Left forelimb (tissue), 1 donor: ENCODE results near the gene CDKN2A.

Experiments
- DNase-seq: peaks from one replicate; pipeline ENCODE4 v3.0.0-alpha.2; 2018; ENCODE audit warnings: low spot score

The CDKN2A gene

DNA sequence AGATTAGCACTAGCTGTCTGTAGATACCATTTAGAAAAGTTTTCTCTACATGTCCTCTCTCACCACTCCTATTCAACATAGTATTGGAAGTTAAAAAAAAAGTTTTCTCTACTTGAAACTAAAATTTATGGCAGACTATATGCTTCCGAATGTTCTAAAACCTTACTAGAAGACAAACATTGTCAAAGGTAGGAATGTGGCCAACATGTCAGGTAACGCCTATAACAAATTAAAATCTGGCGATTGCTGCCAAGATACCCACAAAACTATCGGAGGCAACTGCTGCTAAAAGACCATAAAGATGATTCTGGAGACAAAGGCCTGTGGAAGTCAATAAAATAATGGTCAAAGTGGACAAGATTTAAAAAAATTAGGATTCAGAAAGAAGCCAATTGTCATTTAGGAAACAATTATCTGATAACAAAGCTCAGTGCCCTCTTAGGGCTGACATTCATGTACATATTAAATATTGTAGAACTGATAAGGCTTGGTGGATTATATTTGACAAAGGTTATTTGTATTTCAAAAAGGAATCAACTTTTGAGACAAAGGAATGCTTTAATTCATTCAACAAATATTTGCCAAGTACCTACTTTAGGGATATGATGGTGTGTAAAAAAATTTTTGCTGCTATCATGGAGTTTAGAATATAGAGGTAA is 52.7 kb downstream of the CDKN2A start:
- no peak for DNase-seq

DNA sequence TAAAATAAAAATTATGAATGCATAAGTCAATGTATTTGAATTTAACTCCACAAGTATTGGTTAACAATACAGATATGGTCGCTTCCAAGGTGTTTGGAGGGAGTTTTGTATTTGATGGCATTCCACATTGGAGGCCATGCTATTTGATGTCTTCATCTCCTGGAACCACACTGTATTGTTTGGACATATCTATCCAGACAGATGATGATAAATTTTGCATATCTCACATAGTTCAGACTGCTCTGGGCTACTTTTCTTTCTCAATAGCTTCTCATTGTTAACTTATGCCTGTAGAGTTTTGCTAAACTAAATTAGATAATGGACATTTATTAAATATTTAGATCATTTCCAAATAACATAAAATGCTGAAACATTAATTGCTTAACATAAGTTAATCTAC is 58.0 kb downstream of the CDKN2A start:
- DNase-seq: no peak

DNA sequence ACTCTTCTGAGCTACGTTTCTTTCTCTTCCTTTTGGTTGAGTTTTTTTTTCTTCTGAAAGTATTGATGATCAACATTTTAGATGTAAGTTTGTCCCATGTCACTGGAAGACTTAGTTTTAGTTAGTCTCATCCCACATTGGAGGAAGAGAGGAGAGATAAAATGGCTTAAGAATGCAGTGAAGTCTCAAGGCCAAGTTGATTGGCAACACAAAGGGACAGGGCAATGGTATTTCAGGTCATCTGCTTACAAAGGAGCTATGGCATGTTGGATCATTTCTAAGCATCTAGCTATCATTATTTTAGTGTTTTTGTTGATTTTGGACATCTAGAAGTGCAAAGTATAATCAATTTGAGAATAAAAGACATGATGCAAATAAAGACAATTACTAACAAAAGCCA is 58.6 kb downstream of the CDKN2A start:
- no peak for DNase-seq

DNA sequence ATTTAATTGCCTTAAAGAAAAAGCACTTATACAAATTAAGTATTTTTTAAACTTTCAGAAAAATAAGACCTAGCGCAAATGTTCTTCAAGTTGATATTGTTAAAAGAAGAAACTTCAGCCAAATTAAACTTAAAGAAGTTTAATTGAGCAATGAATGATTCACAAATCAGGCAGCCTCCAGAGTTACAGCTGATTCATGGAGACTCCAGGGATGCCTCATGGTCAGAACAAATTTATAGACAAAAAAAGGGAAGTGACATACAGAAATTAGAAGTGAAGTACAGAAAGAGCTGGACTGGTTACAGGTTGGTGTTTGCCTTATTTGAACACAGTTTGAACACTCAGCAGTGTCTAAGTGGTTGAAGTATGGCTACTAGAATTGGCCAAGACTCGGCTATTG is 60.3 kb downstream of the CDKN2A start:
- no peak for DNase-seq

DNA sequence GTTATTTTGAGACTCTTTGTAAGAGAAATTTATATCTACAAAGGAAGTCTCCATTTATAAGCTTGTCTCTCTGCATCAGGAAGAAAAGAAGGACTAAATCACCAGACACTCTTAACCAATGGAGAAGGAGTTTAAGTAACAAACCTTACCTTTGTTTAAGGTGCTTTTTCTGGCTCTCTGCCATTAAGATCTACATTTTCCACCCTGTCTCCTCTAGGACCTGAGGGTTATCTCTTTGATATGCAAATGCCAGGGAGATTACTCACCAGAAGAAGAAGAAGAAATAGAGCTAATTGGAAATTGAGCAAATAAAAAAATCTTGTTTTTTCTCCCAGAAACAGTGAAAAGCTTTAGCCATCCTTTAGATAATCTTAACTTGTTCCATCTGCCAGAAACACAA is 60.9 kb downstream of the CDKN2A start:
- DNase-seq: no peak

DNA sequence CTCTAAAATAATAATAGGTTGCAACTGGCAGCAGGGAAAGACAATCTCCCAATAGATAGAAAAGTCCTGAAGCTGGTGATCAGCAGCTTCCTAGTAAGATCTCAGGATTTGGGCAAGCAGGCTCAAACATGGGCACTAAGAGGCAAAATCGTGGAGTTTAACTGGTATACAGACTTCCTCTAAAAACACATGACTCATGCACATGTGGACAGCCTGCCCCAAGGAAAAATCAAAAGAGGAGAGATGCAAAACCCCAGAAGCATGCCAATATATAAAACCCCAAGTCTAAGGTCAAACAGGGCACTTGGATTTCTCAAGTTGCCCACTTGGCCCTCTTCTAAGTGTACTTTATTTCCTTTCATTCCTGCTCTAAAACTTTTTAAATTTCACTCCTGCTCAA is 62.8 kb downstream of the CDKN2A start:
- no peak for DNase-seq

DNA sequence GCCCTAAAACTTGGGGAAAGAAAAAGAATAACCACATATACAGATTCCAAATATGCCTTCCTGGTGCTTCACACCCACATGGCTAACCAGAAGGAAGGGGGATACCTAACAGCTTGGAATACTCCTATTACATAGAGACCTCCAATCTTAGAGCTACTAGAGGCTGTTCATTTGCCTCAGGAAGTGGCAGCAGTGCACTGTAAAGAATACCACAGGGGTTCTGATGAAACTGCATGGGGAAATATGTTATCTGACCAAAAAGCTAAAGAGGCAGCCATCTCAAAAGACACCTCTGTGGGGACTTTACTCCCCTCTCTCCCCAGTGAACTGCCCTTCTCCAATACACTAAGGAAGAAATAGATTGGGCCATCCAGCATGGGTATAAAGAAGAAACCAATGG is 66.4 kb downstream of the CDKN2A start:
- no peak for DNase-seq

DNA sequence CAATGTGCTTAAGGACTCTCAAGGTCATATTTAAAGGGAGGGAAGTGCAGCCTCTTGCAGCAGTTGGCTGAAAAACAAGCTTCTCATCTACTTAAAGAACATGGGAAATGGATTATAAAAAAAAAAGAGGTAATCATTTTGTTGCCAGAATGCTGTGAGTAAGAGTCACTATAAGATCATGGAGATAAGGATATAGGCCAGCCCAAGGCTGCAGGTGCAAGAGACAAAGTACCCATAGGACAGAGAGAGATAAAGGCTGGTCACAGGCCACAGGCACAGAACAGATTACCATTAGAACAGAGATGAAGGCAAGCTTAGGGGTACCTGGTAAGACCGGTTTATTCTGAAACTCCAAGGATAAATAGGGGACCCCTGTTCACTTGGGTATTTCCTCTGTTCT is 70.5 kb downstream of the CDKN2A start:
- no peak for DNase-seq

DNA sequence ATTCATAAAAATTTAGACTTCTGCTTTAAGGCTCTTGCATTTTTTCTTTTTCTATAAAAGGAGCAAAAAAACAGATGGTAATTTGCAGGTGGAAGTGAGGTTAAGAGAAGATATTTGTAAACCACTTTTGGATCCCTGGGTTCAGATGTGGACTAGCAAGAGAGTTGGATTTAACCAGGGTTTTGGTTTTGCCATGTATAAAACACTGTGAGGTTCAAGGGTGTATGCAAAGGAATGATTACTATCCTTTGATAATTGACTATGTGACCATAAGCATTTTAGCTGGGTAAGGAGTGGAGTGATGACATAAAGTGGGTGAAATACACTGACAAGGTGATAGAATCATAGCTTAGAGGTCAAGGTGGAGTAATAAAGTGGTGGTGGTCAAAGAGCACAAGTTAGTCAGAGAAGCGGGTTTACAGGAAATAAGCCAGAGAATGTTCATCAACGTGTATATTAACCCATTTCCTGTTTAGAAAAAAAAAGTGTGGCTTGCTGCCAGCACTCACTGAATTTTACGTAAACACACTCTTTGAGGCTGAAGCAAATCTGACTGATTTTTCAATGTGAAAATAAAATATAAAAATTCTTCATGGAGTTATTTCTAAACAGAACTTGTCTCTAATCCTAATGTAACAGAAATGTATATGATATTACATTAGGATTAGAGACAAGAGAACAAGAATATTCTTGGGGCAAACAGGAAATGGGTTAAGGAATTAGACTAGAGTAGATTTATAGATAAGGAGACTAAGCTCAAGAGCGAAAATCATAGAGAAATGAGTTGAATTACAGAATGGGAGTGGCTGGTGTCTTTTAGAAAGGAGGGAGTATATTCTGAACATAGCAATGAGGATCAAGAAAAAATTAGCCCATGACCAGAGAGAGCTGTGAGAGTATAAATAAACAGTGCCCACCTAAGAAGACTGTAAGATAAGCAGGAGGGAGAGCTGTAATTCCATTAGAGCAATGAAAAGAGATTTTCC is 74.5 kb downstream of the CDKN2A start:
- DNase-seq: no peak
